Measurements from ENCODE around the gene ATP7B.
"Not testable (repeated sequence)": the region's sequence is repeated elsewhere in the genome, so short reads cannot be mapped to it uniquely, and the experiment has no call there.

ATP7B gene

DNA sequence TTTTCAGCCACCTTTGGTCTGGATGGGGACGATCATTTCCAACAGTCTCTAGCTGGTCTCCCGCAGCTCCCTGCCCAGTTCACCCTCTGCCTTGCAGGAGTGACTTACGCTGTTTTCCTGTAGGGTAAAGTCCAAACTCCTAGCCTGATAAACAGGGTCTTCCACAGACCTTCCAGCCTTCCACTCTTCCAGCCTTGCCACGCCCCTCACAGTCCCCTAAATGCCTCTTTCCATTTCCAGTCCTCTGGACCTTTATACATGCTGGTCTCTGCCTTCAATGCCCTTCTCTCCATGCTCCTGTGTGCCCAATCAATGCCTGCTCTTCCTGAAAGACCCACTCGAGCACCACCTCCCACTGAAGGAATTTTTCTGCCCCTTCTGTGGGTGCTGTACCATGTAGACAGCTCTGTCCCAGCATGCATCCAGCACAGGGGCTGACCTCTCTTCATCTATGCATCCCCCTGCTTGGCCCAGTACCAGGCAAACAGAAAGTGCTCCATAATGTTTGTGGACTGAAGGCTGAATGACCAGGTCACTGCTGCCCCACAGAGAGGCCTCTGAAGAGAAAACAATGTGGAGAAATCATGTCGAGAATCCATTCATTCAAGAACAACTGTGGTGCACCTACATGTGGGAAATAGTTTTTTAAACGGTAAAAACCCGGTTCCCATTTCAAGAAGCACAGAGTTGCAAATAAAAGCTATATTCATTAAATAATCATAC, 4.6 kb downstream of the ATP7B start:
- DNase-seq (ENCODE audit: low read depth), result no peak

DNA sequence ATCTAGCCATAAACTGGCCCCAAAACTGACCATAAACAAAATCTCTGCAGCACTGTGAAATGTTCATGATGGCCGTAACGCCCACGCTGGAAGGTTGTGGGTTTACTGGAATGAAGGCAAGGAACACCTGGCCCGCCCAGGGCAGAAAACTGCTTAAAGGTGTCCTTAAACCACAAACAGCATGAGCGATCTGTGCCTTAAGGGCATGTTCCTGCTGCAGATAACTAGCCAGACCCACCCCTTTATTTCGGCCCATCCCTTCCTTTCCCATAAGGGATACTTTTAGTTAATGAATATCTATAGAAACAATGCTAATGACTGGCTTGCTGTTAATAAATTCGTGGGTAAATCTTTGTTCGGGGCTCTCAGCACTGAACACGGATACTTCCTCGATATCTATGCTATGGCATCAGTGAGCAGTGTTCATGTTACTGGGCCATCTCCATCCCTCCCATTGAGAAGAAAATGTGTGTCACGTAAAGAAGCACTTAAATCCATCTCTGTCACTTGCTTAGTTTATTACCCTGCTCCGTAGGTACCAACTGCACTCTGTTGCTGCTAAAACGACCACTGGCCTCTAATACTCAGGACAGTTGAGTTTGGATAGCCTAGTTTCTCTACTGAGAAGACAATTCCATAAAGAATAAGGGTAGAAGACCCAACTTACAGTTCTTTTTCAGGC, 5.3 kb downstream of the ATP7B start:
- no peak for DNase-seq (ENCODE audit: low read depth)

- no peak for DNase-seq (ENCODE audit: low read depth)
Measured at GRCh38 chr13:52004511-52005170, 6.6 kb downstream of the ATP7B start.

DNA sequence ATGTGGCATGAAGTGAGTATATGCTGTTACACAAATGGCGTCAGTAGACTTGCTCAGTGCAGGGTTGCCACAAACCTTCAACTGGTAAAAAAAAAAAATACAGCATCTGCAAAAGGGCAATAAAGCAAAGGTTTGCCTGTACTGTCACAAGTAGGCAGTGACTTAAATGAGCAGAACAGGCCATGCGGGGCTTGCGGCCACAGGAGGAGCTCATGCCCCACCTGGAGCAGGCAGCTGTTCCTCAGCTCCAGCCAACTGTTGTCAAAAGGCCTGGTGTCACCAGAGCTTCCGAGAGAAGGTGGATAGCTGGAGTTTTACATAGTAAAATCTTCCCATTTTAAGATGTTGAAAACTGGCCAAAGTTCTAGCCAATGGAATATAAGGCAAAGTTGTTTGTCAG, 7.7 kb downstream of the ATP7B start:
- no peak for DNase-seq (ENCODE audit: low read depth)

DNA sequence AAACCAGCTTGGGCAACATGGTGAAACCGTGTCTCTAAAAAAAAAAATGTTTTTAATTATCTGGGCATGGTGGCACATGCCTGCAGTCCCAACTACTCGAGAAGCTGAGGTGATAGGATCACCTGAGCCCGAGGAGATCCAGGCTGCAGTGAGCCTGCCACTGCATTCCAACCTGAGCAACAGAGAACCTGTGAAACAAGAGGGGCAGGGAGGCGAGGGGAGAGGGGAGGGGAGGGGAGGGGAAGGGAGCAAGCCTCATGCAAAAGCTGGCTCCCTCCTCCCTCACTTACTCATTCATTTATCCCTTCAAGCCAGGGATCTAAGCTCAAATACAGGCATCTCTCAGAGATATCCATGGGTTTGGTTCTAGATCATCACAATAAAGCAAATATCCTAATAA, 8.9 kb downstream of the ATP7B start:
- DNase-seq (ENCODE audit: low read depth), result no peak

- DNase-seq (ENCODE audit: low read depth), result peak; percentile 47
Measured at GRCh38 chr13:52001120-52001731, 10.0 kb downstream of the ATP7B start.

- no peak for DNase-seq (ENCODE audit: low read depth)
Measured at GRCh38 chr13:51999921-52000320, 11.3 kb downstream of the ATP7B start.

GRCh38 chr13:51999510-51999911, 11.7 kb downstream of the ATP7B start:
- no peak for DNase-seq (ENCODE audit: low read depth)

GRCh38 chr13:51998723-51999509, 12.3 kb downstream of the ATP7B start:
- DNase-seq (ENCODE audit: low read depth), result no peak

GRCh38 chr13:51997641-51998330, 13.5 kb downstream of the ATP7B start:
- DNase-seq (ENCODE audit: low read depth), result no peak

- DNase-seq (ENCODE audit: low read depth), result no peak
Measured at GRCh38 chr13:51997186-51997585, 14.1 kb downstream of the ATP7B start.

DNA sequence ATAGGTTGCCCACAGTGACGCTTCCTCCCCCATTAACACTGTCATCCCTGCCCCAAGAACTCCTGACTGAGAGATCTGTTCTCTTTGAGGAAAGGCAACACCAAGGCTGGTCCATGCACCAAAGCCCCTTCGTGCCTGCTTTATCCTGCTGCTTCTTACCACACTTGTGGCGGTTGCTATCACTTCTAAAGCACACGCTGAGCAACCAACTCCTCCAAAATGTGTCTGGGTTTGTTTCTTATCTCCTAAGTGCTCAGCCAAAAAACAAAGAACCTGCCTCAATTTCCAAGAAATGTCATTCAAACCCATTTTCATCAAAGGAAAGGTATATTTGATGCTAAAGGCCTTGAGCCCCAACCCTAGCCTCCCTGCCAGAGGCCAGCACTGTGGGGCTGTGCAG, 14.6 kb downstream of the ATP7B start:
- DNase-seq (ENCODE audit: low read depth), result no peak

DNA sequence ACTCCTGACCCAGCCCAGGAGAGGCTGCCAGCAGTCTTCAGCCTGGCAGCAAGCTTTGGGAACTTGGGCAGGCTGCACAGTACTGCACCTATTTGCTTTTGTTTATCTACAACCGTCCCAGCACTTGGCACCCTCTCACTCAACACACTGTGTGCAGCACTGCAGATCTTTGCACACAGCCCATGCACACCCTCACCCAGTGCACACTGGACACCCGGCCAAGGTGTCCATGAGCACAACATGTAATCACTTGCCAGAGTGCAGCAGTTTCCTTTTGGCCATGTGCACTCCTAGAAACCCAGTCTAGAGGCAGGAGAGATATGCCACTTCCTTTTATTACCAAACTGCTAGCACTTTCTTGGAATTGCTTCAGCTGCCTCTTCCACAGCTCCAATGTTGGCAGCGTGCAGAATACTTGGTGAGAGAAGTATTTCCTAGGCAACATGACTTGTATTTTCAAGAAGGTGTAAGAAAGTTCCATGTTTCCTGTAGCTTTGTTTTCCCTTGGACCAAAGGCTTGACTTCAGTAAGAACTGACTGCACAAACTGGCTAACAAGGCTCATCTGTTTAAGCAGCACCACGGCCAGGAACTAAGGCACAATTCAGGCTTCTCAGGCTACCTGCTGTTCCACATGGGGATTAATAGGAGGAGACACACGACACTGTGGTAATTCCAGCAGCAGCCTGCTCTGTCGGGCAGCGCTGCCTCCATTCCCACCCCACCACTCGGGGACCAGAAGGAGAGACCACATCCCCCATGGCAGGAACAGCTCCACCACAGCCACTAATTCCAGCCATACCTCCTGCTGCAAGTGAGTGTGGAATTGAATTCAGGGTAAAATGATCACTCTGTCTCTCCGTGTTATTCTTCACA, 15.3 kb downstream of the ATP7B start:
- no peak for DNase-seq (ENCODE audit: low read depth)

- no peak for DNase-seq (ENCODE audit: low read depth)
Measured at GRCh38 chr13:51993713-51994112, 17.5 kb downstream of the ATP7B start.

DNA sequence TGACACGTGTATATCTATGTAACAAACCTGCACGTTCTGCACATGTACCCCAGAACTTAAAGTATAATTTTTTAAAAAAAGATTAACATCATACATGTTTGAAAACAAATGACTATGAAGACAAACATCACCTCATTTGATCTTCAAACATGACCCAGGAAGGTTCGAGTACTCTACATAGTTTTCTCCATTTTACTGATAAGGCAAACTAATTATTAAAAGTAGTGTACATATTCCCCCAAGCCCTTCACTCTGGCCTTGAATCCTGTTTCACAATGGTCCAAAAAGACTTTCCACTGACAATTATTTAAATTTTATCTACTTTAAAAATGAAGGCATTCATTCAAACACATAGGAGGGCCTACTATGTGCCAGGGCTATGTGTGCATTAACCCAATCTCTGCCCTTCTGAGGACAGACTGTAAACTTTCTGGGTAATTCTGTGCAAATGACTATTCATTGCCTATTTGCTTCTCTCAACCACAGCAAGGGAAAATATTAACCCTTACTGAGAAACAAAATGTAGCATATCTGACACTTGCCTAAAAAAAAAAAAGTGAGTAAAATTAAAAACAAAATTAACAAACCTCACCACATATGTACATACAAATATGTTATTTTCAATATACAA, 22.1 kb downstream of the ATP7B start:
- no peak for DNase-seq (ENCODE audit: low read depth)

DNA sequence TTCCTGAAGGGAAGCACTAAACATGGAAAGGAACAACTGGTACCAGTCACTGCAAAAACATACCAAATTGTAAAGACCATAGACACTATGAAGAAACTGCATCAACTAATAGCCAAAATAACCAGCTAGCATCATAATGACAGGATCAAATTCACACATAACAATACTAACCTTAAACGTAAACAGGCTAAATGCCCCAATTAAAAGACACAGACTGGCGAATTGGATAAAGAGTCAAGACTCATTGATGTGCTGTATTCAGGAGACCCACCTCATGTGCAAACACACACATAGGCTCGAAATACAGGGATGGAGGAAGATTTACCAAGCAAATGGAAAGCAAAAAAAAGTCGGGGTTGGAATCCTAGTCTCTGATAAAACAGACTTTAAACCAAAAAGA, 26.3 kb downstream of the ATP7B start:
- not testable (repeated sequence) for DNase-seq (ENCODE audit: low read depth)

DNA sequence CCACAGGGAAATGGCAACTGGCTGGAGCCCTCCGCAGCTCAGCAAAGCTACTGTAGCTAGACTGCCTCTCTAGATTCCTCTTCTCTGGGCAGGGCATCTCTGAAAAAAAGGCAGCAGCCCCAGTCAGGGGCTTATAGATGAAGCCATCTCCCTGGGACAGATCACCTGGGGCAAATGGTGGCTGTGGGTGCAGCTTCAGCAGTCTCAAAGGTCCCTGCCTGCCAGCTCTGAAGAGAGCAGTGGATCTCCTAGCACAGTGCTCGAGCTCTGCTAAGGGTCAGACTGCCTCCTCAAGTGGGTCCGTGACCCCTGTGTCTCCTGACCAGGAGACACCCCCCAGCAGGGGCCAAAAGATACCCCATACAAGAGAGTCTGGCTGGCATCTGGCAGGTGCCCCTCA, 28.0 kb downstream of the ATP7B start:
- DNase-seq (ENCODE audit: low read depth), result not testable (repeated sequence)

GRCh38 chr13:51981355-51981754, 29.9 kb downstream of the ATP7B start:
- DNase-seq (ENCODE audit: low read depth), result no peak

- DNase-seq (ENCODE audit: low read depth), result no peak
Measured at GRCh38 chr13:51980908-51981307, 30.3 kb downstream of the ATP7B start.
